ENCODE results near the gene KYAT1.

The KYAT1 gene

DNA sequence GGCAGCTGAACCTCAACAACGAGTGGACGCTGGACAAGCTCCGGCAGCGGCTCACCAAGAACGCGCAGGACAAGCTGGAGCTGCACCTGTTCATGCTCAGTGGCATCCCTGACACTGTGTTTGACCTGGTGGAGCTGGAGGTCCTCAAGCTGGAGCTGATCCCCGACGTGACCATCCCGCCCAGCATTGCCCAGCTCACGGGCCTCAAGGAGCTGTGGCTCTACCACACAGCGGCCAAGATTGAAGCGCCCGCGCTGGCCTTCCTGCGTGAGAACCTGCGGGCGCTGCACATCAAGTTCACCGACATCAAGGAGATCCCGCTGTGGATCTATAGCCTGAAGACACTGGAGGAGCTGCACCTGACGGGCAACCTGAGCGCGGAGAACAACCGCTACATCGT, 26.6 kb upstream of the KYAT1 start:
- no peak overlapping the region for H3K4ac ChIP-seq (ENCODE audit: low read length)
- H3K36me3 ChIP-seq (replicated peaks in 1 of 2; ENCODE audit: control insufficient read depth in 2 of 2, insufficient read depth in 2 of 2, low read length in 2 of 2), result peaks cover 31 to 72% of the 10 kb centered on the region in 2 donors
- no peak overlapping the region for H3K9ac ChIP-seq (ENCODE audit: low read depth, low read length, poor library complexity)
- no peak overlapping the region for H2BK5ac ChIP-seq (ENCODE audit: low read length)
- no peak overlapping the region for H3K27ac ChIP-seq (replicated peaks; ENCODE audit: low read length)
- H3K4me1 ChIP-seq (ENCODE audit: control insufficient read depth in 2 of 2, insufficient read depth in 1 of 2, low read depth in 1 of 2, low read length in 2 of 2), result peaks cover 11 to 22% of the 10 kb centered on the region in 2 donors
- no peak overlapping the region for H2BK12ac ChIP-seq (ENCODE audit: low read length)
- H3K79me1 ChIP-seq (ENCODE audit: low read depth, low read length), result peaks cover 7% of the 10 kb centered on the region
- H2BK15ac ChIP-seq (ENCODE audit: low read length), result no peak overlapping the region
- H3K14ac ChIP-seq (ENCODE audit: low read length), result no peak overlapping the region
- no peak overlapping the region for H4K8ac ChIP-seq (ENCODE audit: low read depth, low read length)
- no CpG with 5 or more reads among the region's 24 CpGs for WGBS, 2 donors (ENCODE audit: extremely low coverage in 2 of 2, insufficient read length in 2 of 2, insufficient replicate concordance in 1 of 2)
- no peaks in the 10 kb centered on the region for H3K27me3 ChIP-seq (ENCODE audit: control insufficient read depth in 3 of 3, insufficient read depth in 3 of 3, low read depth in 1 of 3, low read length in 3 of 3)
- no peak overlapping the region for H3K18ac ChIP-seq (ENCODE audit: low read length)
- no peak overlapping the region for H2AK5ac ChIP-seq (ENCODE audit: low read depth, low read length)
- no peak for DNase-seq (ENCODE audit: low spot score)
- H2BK120ac ChIP-seq (ENCODE audit: low read depth, low read length), result no peak overlapping the region
- no peak overlapping the region for H3K4me2 ChIP-seq (ENCODE audit: insufficient read depth, low read length, poor library complexity, severe bottlenecking)
- peak overlapping the region in 1 of 2 donors; percentile 39 for H3K4me3 ChIP-seq (ENCODE audit: low read length in 2 of 2)
- no peak overlapping the region for H2AFZ ChIP-seq (ENCODE audit: low read length)
- peak overlapping the region; percentile 82 for H3K23ac ChIP-seq (ENCODE audit: low read depth, low read length, poor library complexity)
- H3K9me3 ChIP-seq (replicated peaks in 1 of 2; ENCODE audit: control insufficient read depth in 2 of 2, insufficient read depth in 1 of 2, low read depth in 1 of 2, low read length in 2 of 2), result peaks cover 0 to 3% of the 10 kb centered on the region in 2 donors
- no peak overlapping the region for H4K91ac ChIP-seq (ENCODE audit: low read depth, low read length, poor library complexity)

DNA sequence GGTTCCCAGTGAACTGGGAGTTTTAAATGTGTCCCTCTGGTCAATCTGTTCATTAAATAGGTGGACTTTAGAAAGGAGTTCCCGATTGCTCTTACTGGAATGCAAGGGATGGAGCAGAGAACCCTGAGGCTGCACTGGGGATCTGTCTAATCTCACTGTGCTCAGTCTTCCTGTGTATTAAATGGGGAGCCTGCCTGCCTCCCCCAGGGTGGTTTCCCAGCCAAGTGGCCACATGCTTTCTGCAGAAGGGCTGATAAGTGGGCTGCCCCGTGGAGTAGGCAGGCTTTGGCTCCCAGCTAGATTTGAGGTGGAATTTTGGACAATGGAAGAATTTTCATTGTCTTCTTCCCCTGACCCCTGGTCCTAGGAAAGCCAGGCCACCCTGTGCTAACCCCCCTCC, 25.0 kb upstream of the KYAT1 start:
- Histone ChIP-seq H3K27ac (replicated peaks; ENCODE audit: low read length) (no peak overlapping the region), H4K8ac (ENCODE audit: low read depth, low read length) (no peak overlapping the region), H2BK12ac (ENCODE audit: low read length) (no peak overlapping the region), H3K27me3 (ENCODE audit: control insufficient read depth in 3 of 3, insufficient read depth in 3 of 3, low read depth in 1 of 3, low read length in 3 of 3) (no peaks in the 10 kb centered on the region), H3K23ac (ENCODE audit: low read depth, low read length, poor library complexity) (no peak overlapping the region), H4K91ac (ENCODE audit: low read depth, low read length, poor library complexity) (no peak overlapping the region), H2BK120ac (ENCODE audit: low read depth, low read length) (no peak overlapping the region), H3K18ac (ENCODE audit: low read length) (no peak overlapping the region), H3K36me3 (replicated peaks in 1 of 2; ENCODE audit: control insufficient read depth in 2 of 2, insufficient read depth in 2 of 2, low read length in 2 of 2) (peaks cover 28 to 62% of the 10 kb centered on the region in 2 donors), H2AFZ (ENCODE audit: low read length) (no peak overlapping the region), H3K9ac (ENCODE audit: low read depth, low read length, poor library complexity) (no peak overlapping the region), H2BK15ac (ENCODE audit: low read length) (no peak overlapping the region), H3K14ac (ENCODE audit: low read length) (no peak overlapping the region), H2AK5ac (ENCODE audit: low read depth, low read length) (no peak overlapping the region), H3K79me1 (ENCODE audit: low read depth, low read length) (peaks cover 5% of the 10 kb centered on the region), H2BK5ac (ENCODE audit: low read length) (peak overlapping the region; percentile 36), H3K4me2 (ENCODE audit: insufficient read depth, low read length, poor library complexity, severe bottlenecking) (no peak overlapping the region), H3K4me3 (ENCODE audit: low read length in 2 of 2) (no peak overlapping the region), H3K4ac (ENCODE audit: low read length) (no peak overlapping the region), H3K9me3 (replicated peaks in 1 of 2; ENCODE audit: control insufficient read depth in 2 of 2, insufficient read depth in 1 of 2, low read depth in 1 of 2, low read length in 2 of 2) (peaks cover 0 to 3% of the 10 kb centered on the region in 2 donors), H3K4me1 (ENCODE audit: control insufficient read depth in 2 of 2, insufficient read depth in 1 of 2, low read depth in 1 of 2, low read length in 2 of 2) (peaks cover 2 to 9% of the 10 kb centered on the region in 2 donors)
- DNase-seq (ENCODE audit: low spot score), result no peak
- WGBS, 2 donors (ENCODE audit: extremely low coverage in 2 of 2, insufficient read length in 2 of 2, insufficient replicate concordance in 1 of 2), result no CpG with 5 or more reads among the region's 2 CpGs

DNA sequence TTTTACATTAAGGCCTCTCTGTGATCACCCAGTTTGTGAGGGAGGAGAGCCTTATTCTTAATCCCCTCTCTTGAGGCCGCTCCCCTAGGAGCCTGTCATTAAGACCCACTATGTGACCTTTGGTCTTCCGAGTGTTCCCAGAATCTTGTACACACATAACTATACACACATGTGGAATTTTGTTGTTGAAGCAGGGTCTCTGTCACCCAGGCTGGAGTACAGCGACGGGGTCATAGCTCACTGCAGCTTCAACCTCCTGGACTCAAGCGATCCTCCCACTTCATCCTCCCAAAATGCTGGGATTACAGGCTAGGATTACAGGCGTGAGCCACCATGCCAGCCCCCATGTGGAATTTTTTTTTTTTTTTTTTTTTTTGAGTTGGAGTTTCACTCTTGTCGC, 24.2 kb upstream of the KYAT1 start:
- H3K79me1 ChIP-seq (ENCODE audit: low read depth, low read length), result peaks cover 5% of the 10 kb centered on the region
- H2BK15ac ChIP-seq (ENCODE audit: low read length), result no peak overlapping the region
- H2BK12ac ChIP-seq (ENCODE audit: low read length), result no peak overlapping the region
- H3K4me1 ChIP-seq (ENCODE audit: control insufficient read depth in 2 of 2, insufficient read depth in 1 of 2, low read depth in 1 of 2, low read length in 2 of 2), result peaks cover 0 to 3% of the 10 kb centered on the region in 2 donors
- no peak overlapping the region for H3K4me2 ChIP-seq (ENCODE audit: insufficient read depth, low read length, poor library complexity, severe bottlenecking)
- no peak overlapping the region for H3K23ac ChIP-seq (ENCODE audit: low read depth, low read length, poor library complexity)
- H3K27me3 ChIP-seq (ENCODE audit: control insufficient read depth in 3 of 3, insufficient read depth in 3 of 3, low read depth in 1 of 3, low read length in 3 of 3), result no peaks in the 10 kb centered on the region
- no peak overlapping the region for H3K9ac ChIP-seq (ENCODE audit: low read depth, low read length, poor library complexity)
- H3K18ac ChIP-seq (ENCODE audit: low read length), result no peak overlapping the region
- no CpG with 5 or more reads among the region's 7 CpGs for WGBS, 2 donors (ENCODE audit: extremely low coverage in 2 of 2, insufficient read length in 2 of 2, insufficient replicate concordance in 1 of 2)
- H4K91ac ChIP-seq (ENCODE audit: low read depth, low read length, poor library complexity), result no peak overlapping the region
- H3K14ac ChIP-seq (ENCODE audit: low read length), result no peak overlapping the region
- H3K4ac ChIP-seq (ENCODE audit: low read length), result no peak overlapping the region
- no peak overlapping the region for H3K4me3 ChIP-seq (ENCODE audit: low read length in 2 of 2)
- H3K27ac ChIP-seq (replicated peaks; ENCODE audit: low read length), result no peak overlapping the region
- peaks cover 0 to 3% of the 10 kb centered on the region in 2 donors for H3K9me3 ChIP-seq (replicated peaks in 1 of 2; ENCODE audit: control insufficient read depth in 2 of 2, insufficient read depth in 1 of 2, low read depth in 1 of 2, low read length in 2 of 2)
- DNase-seq (ENCODE audit: low spot score), result no peak
- H3K36me3 ChIP-seq (replicated peaks in 1 of 2; ENCODE audit: control insufficient read depth in 2 of 2, insufficient read depth in 2 of 2, low read length in 2 of 2), result peaks cover 28 to 58% of the 10 kb centered on the region in 2 donors
- no peak overlapping the region for H2BK5ac ChIP-seq (ENCODE audit: low read length)
- no peak overlapping the region for H4K8ac ChIP-seq (ENCODE audit: low read depth, low read length)
- no peak overlapping the region for H2AK5ac ChIP-seq (ENCODE audit: low read depth, low read length)
- no peak overlapping the region for H2AFZ ChIP-seq (ENCODE audit: low read length)
- no peak overlapping the region for H2BK120ac ChIP-seq (ENCODE audit: low read depth, low read length)

DNA sequence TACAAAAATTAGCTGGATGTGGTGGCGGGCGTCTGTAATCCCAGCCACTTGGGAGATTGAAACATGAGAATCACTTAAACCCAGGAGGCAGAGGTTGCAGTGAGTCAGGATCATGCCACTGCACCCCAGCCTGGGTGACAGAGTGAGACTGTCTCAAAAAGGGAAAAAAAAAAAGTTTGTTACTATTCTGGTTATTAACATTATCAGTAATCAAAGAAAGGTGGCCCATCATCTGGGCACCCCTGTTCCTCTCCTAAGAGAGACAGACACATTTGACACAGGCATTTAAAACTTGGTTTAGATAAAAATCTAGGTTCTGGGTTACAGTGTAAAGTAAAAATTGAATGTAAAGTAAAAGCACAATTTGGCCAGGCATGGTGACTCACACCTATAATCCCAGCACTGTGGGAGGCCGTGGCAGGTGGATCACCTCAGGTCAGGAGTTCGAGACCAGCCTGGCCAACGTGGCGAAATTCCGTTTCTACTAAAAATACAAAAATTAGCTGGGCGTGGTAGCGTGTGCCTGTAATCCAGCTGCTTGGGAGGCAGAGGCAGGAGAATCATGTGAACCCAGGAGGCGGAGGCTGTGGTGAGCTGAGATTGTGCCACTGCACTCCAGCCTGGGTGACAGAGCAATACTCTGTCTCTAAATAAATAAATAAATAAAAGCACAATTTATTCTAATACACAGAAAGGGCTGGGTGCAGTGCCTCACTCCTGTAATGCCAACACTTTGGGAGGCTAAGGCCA, 22.3 kb upstream of the KYAT1 start:
- no CpG with 5 or more reads among the region's 10 CpGs for WGBS, 2 donors (ENCODE audit: extremely low coverage in 2 of 2, insufficient read length in 2 of 2, insufficient replicate concordance in 1 of 2)
- peaks cover 5% of the 10 kb centered on the region for H3K79me1 ChIP-seq (ENCODE audit: low read depth, low read length)
- no peaks in the 10 kb centered on the region for H3K27me3 ChIP-seq (ENCODE audit: control insufficient read depth in 3 of 3, insufficient read depth in 3 of 3, low read depth in 1 of 3, low read length in 3 of 3)
- peaks cover 0 to 3% of the 10 kb centered on the region in 2 donors for H3K9me3 ChIP-seq (replicated peaks in 1 of 2; ENCODE audit: control insufficient read depth in 2 of 2, insufficient read depth in 1 of 2, low read depth in 1 of 2, low read length in 2 of 2)
- no peak overlapping the region for H2BK12ac ChIP-seq (ENCODE audit: low read length)
- no peak overlapping the region for H3K27ac ChIP-seq (replicated peaks; ENCODE audit: low read length)
- no peak overlapping the region for H3K18ac ChIP-seq (ENCODE audit: low read length)
- H3K4ac ChIP-seq (ENCODE audit: low read length), result no peak overlapping the region
- H3K4me3 ChIP-seq (ENCODE audit: low read length in 2 of 2), result no peak overlapping the region
- H3K4me1 ChIP-seq (ENCODE audit: control insufficient read depth in 2 of 2, insufficient read depth in 1 of 2, low read depth in 1 of 2, low read length in 2 of 2), result no peaks in the 10 kb centered on the region
- no peak overlapping the region for H4K91ac ChIP-seq (ENCODE audit: low read depth, low read length, poor library complexity)
- no peak overlapping the region for H2BK120ac ChIP-seq (ENCODE audit: low read depth, low read length)
- H2AFZ ChIP-seq (ENCODE audit: low read length), result no peak overlapping the region
- DNase-seq (ENCODE audit: low spot score), result no peak
- H3K4me2 ChIP-seq (ENCODE audit: insufficient read depth, low read length, poor library complexity, severe bottlenecking), result no peak overlapping the region
- no peak overlapping the region for H4K8ac ChIP-seq (ENCODE audit: low read depth, low read length)
- H3K9ac ChIP-seq (ENCODE audit: low read depth, low read length, poor library complexity), result no peak overlapping the region
- no peak overlapping the region for H2BK5ac ChIP-seq (ENCODE audit: low read length)
- H3K14ac ChIP-seq (ENCODE audit: low read length), result no peak overlapping the region
- peaks cover 20 to 44% of the 10 kb centered on the region in 2 donors for H3K36me3 ChIP-seq (replicated peaks in 1 of 2; ENCODE audit: control insufficient read depth in 2 of 2, insufficient read depth in 2 of 2, low read length in 2 of 2)
- no peak overlapping the region for H2BK15ac ChIP-seq (ENCODE audit: low read length)
- H3K23ac ChIP-seq (ENCODE audit: low read depth, low read length, poor library complexity), result no peak overlapping the region
- no peak overlapping the region for H2AK5ac ChIP-seq (ENCODE audit: low read depth, low read length)
